AG10803 (cell line): ENCODE data around the gene IGF2.

Experiments used
- DNase-seq: peaks from one replicate; pipeline ENCODE4 v3.0.0; 2010; ENCODE audit warnings: low read depth
- H3K4me3 ChIP-seq: 2 replicates; pipeline ENCODE4 v1.5.1; 2011; ENCODE audit warnings: mild to moderate bottlenecking, low read length, control low read depth
- TF ChIP-seq, protein P1 (sequence below): conservative IDR thresholded peaks from 2 replicates; pipeline ENCODE4 v1.5.1; 2011; ENCODE audit warnings: mild to moderate bottlenecking, low read length, control low read depth, inconsistent platforms

IGF2 gene

DNA sequence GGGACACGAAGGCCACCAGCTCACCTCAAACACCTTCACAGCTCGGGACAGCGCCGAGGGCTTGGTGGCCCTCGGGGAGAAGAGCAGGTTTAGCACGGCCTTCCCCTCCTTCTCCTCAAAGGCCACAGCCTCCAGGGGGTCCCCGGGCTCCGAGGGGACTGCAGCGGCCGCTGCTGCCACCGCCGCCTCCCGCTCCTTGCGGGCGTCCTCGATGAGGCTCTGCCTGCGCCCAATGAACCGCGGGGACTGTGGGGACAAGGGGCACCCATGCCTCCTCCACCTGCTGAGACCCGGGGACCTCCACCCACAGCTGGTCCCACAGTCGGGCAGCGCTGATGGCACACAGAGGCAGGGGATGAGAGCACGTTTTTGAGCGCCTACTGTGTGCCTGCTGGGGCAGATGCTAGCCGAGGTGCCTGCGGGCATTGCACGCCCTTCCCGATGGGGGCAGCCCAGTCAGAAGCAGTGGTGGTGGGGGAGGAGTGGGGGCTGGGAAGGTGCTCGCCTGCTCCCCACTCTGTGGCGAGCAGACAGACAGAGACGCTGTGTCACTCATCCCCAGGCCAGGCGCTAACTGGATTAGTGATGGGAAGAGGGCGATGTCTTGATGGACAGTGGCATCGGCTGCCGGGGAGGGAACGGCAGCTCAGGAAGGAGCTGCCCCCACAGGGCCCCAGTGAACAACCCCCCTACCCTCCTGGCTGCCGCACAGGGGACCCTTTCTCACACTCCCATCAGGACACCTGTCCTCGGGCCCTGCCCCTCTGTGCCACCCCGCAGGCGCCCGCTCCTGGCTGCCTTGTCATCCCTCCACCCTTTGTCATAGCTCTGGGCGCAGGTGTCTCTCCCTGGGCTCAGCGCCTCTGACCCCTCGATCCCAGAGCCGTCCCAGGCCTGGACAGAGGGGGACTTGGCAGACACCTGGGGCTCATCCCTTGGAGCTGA lies 30.7 kb upstream of the IGF2 start:
- TF ChIP-seq, protein P1, sequence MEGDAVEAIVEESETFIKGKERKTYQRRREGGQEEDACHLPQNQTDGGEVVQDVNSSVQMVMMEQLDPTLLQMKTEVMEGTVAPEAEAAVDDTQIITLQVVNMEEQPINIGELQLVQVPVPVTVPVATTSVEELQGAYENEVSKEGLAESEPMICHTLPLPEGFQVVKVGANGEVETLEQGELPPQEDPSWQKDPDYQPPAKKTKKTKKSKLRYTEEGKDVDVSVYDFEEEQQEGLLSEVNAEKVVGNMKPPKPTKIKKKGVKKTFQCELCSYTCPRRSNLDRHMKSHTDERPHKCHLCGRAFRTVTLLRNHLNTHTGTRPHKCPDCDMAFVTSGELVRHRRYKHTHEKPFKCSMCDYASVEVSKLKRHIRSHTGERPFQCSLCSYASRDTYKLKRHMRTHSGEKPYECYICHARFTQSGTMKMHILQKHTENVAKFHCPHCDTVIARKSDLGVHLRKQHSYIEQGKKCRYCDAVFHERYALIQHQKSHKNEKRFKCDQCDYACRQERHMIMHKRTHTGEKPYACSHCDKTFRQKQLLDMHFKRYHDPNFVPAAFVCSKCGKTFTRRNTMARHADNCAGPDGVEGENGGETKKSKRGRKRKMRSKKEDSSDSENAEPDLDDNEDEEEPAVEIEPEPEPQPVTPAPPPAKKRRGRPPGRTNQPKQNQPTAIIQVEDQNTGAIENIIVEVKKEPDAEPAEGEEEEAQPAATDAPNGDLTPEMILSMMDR: no peak
- no peak for DNase-seq

GRCh38 chr11:2169005-2169378 lies 29.8 kb upstream of the IGF2 start:
- no peak overlapping the region for H3K4me3 ChIP-seq
- TF ChIP-seq, protein P1: no peak
- DNase-seq: no peak

More for the DNA sequence above, 30.7 kb upstream of the IGF2 start:
- H3K4me3 ChIP-seq: no peak overlapping the region

DNA sequence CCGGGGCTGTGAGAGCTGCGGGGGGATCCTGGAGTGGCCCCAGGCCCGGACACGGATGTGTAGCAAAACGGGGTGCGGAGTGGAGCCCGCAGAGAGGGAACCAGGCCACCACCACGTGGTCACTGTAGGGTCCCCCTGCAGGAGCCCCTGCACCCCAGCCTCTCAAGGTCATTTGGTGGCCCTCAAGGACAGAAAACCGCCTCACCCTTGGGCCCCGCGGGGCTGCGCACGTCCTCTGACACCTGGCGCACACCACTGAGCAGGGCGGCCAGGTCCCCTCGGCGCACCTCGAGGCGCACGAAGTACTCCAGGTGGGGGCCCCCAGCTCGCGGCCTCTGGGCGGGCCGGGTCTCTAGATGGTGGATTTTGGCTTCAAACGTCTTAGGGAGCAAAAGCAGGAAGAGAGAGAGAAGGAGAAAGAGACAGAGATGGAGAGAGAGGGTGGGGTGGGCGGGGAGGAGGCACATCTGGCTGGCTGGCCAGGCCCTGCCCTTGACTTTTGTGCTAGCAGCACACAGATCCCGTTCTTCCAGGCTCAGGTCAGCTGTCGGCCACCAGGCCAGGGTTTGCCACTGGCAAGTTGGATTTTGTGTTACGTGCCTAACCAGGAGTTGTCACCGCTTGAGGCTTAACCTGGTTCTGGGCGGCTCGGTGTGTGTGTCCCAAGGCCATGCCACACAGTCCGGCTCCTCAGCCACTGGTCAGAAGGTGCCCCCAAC lies 29.3 kb upstream of the IGF2 start:
- no peak for DNase-seq
- H3K4me3 ChIP-seq: no peak overlapping the region
- TF ChIP-seq, protein P1: no peak

- H3K4me3 ChIP-seq: no peak overlapping the region
- TF ChIP-seq, protein P1: no peak
- no peak for DNase-seq
Measured at GRCh38 chr11:2167141-2168045, 28.2 kb upstream of the IGF2 start.

DNA sequence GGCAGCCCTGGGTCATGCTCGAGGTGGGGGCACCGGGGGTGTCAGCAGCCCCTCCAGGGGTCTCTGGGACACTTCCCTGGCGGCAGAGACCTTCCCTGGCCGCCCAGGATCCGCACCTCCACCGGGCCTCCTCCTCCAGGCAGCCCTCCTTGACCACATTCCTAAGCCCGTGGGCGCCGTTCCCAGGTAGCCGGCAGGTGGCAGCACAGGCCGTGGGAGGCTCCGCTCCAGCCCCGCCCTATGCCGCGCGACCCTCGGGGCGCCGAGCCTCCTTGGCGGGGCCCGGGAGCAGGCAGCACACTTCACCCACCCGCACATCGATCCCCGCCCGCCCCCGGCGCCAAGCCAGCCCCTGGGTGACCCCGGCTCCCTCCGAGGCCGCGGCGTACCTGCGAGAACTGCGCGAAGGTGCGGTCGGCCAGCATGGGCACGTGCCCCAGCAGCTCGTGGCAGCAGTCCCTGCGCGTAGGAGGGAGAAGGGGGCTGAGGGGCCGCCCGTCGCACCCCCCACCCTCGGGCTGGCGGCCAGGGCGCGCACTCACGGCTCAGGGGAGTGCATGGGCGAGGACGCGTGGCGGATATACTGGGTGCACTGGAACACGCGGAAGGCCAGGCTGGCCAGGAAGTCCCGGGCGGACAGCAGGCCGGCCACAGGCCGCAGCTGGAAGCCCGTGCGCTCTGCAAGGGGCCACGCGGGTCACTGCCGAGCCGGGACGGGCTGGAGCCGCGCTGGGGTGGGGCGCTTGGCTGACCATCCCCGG lies 27.1 kb upstream of the IGF2 start:
- no peak for DNase-seq
- TF ChIP-seq, protein P1: 0 out of 2 replicates have a peak, but pooled peaks have one; percentile 21
- H3K4me3 ChIP-seq: no peak overlapping the region

GRCh38 chr11:2165571-2165970 lies 26.4 kb upstream of the IGF2 start:
- TF ChIP-seq, protein P1: no peak
- DNase-seq: no peak
- no peak overlapping the region for H3K4me3 ChIP-seq
